Natural killer cell (primary cell): ENCODE results near the gene MMP15. TPM values are rescaled to one million over a fixed set of nuclear protein-coding genes. Genes with fewer than 3 reads are reported as not detected.

ENCODE experiments used
- ATAC-seq, 3 donors: fragments of 150-1000 bp in 2 of 3; fragments of 200-7000 bp in 1 of 3; cut with Tn5 transposase; 1 replicate in 1 of 3; 2 replicates in 2 of 3; pipeline ENCODE4 v1.10.0; 2021; ENCODE audit warnings: mild to moderate bottlenecking in 2 of 3, moderate library complexity in 2 of 3
- DNase-seq, 2 donors: peaks; one replicate each; pipeline versions ENCODE4 v3.0.0 to v3.0.0-alpha.2; 2013 to 2021; ENCODE audit warnings: mixed read lengths in 1 of 2
- H3K27ac ChIP-seq: one replicate; pipeline ENCODE4 v1.5.1; 2013; ENCODE audit warnings: mild to moderate bottlenecking, low read length
- H3K27me3 ChIP-seq: one replicate; pipeline ENCODE4 v1.6.1; 2013; ENCODE audit warnings: low read length; ENCODE audit not compliant: control insufficient read depth, insufficient read depth
- H3K36me3 ChIP-seq: one replicate; pipeline ENCODE4 v1.6.1; 2013; ENCODE audit warnings: low read length; ENCODE audit not compliant: control insufficient read depth, insufficient read depth
- H3K4me1 ChIP-seq: one replicate; pipeline ENCODE4 v1.6.1; 2013; ENCODE audit warnings: low read length; ENCODE audit not compliant: control insufficient read depth, insufficient read depth
- H3K4me3 ChIP-seq: one replicate; pipeline ENCODE4 v1.5.1; 2013; ENCODE audit warnings: low read length
- H3K9me3 ChIP-seq: one replicate; pipeline ENCODE4 v1.6.1; 2013; ENCODE audit warnings: low read length; ENCODE audit not compliant: control insufficient read depth, insufficient read depth
- H3K27ac Mint-ChIP-seq, 2 donors: one replicate each; pipeline ENCODE4 v1.8.0; 2022; ENCODE audit warnings: mild to moderate bottlenecking in 2 of 2, mixed read lengths in 2 of 2, moderate library complexity in 1 of 2
- H3K27me3 Mint-ChIP-seq, 2 donors: one replicate each; pipeline ENCODE4 v1.8.0; 2022; ENCODE audit warnings: low read depth in 2 of 2, mixed read lengths in 2 of 2
- H3K36me3 Mint-ChIP-seq: one replicate; pipeline ENCODE4 v1.8.0; 2022; ENCODE audit warnings: mixed read lengths
- H3K4me1 Mint-ChIP-seq, 2 donors: one replicate each; pipeline ENCODE4 v1.8.0; 2022; ENCODE audit warnings: mixed read lengths in 2 of 2
- H3K4me3 Mint-ChIP-seq: one replicate; pipeline ENCODE4 v1.8.0; 2022; ENCODE audit warnings: mild to moderate bottlenecking, moderate library complexity, mixed read lengths
- H3K9me3 Mint-ChIP-seq, 2 donors: one replicate each; pipeline ENCODE4 v1.8.0; 2022; ENCODE audit warnings: mixed read lengths in 2 of 2
- WGBS: methylation state at CpG from one replicate; pipeline ENCODE4 v1.1.7; 2013; ENCODE audit warnings: missing lambda C conversion rate; ENCODE audit not compliant: insufficient coverage; 5-methylcytosine and 5-hydroxymethylcytosine counted together
- intact Hi-C: fragments of 100-400 bp; cut with micrococcal nuclease; formaldehyde crosslinking; loops from one replicate; pipeline ENCODE4 v1.14.2; 2022
- total RNA-seq, 4 donors: library from RNA; stranded (reverse); fragments of 120-200 nt in 1 of 4; gene quantifications; one replicate each; pipeline versions ENCODE4 v1.2.3 to v1.2.4, GENCODE V29; 2013 to 2022
- TF ChIP-seq, protein P1 (sequence below): fragments of 200-600 bp; IDR thresholded peaks from one replicate; pipeline ENCODE4 v1.8.0; 2022; ENCODE audit warnings: antibody characterized with exemption

MMP15 gene
- total RNA-seq, 3 donors from 2014 or later (not counting 1 experiment from before 2014, with no cell fraction given) = 0.23 to 0.27 (median 0.24) TPM

GRCh38 chr16:58045096-58045495 is 19.5 kb downstream of the MMP15 start:
- DNase-seq = no peak
- WGBS = 90% methylated on average over 31 of the region's 31 CpGs

DNA sequence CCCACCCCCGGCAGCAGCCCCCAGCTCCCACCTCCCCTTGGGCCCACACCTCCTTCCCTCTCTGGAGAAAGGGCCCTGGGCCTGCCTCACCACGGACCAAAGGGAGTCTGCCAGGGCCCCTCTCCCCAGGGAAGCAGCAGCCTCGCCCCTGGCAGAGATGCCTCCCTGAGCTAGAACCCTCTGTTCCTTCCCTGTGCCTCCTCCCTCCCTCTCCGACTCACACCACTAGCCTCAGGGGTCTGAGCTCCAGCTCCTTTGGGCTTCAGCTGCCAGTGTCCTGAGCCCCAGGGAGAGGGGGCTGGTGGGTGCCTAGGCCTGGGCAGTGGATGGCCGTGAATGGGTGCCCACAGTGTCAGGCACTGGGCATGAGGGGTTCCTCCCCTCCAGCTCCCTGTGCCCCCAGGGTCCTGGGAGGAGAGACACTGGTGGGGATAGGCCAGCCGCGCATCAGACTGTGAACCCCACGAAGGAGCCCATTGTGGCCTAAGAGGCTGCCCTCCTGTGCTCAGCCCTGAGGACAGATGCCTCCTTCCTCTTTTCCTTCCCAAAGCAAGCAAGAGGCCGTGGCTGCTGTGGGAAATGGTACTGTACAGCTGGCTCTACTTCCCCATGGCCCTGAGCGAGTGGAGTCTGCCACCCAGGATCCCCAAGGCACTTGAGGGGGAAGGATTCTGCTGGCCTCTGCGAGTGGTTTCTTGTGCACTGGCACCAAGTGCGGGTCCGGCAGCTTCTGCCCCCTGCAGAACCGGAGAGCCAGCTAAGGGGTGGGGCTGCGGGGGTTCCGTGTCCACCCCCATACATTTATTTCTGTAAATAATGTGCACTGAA is 20.7 kb downstream of the MMP15 start:
- 82% methylated on average over 14 of the region's 16 CpGs for WGBS
- no peak overlapping the region for H3K27ac Mint-ChIP-seq
- intact Hi-C loops = no loop called here

More at GRCh38 chr16:58045096-58045495, 19.5 kb downstream of the MMP15 start:
- Mint-ChIP-seq H3K27ac (no peak overlapping the region), H3K27me3 (peaks cover 0 to 1% of the 10 kb centered on the region in 2 donors), H3K4me3 (no peak overlapping the region), H3K4me1 (no peaks in the 10 kb centered on the region), H3K36me3 (no peaks in the 10 kb centered on the region), H3K9me3 (no peaks in the 10 kb centered on the region)
- ATAC-seq = no peak
- Histone ChIP-seq H3K9me3 (no peaks in the 10 kb centered on the region), H3K36me3 (no peaks in the 10 kb centered on the region), H3K4me3 (no peak overlapping the region), H3K27ac (no peak overlapping the region), H3K4me1 (no peaks in the 10 kb centered on the region), H3K27me3 (no peaks in the 10 kb centered on the region)
- TF ChIP-seq, protein P1, sequence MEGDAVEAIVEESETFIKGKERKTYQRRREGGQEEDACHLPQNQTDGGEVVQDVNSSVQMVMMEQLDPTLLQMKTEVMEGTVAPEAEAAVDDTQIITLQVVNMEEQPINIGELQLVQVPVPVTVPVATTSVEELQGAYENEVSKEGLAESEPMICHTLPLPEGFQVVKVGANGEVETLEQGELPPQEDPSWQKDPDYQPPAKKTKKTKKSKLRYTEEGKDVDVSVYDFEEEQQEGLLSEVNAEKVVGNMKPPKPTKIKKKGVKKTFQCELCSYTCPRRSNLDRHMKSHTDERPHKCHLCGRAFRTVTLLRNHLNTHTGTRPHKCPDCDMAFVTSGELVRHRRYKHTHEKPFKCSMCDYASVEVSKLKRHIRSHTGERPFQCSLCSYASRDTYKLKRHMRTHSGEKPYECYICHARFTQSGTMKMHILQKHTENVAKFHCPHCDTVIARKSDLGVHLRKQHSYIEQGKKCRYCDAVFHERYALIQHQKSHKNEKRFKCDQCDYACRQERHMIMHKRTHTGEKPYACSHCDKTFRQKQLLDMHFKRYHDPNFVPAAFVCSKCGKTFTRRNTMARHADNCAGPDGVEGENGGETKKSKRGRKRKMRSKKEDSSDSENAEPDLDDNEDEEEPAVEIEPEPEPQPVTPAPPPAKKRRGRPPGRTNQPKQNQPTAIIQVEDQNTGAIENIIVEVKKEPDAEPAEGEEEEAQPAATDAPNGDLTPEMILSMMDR = no peak
- intact Hi-C loops = no loop called here

GRCh38 chr16:58046936-58047335 is 21.4 kb downstream of the MMP15 start:
- Mint-ChIP-seq H3K4me3 (no peak overlapping the region), H3K36me3 (no peaks in the 10 kb centered on the region), H3K27me3 (peaks cover 0 to 3% of the 10 kb centered on the region in 2 donors), H3K4me1 (no peaks in the 10 kb centered on the region), H3K9me3 (no peaks in the 10 kb centered on the region), H3K27ac (no peak overlapping the region)
- TF ChIP-seq, protein P1 = no peak
- H3K27ac ChIP-seq = no peak overlapping the region
- no peak overlapping the region for H3K4me3 ChIP-seq
- no peaks in the 10 kb centered on the region for H3K27me3 ChIP-seq
- no peaks in the 10 kb centered on the region for H3K36me3 ChIP-seq
- DNase-seq (no peak), ATAC-seq (no peak)
- H3K4me1 ChIP-seq = no peaks in the 10 kb centered on the region
- 83% methylated on average over 6 of the region's 6 CpGs for WGBS
- intact Hi-C loops = no loop called here
- H3K9me3 ChIP-seq = no peaks in the 10 kb centered on the region

More for the DNA sequence above, 20.7 kb downstream of the MMP15 start:
- ATAC-seq = no peak
- H3K4me1 Mint-ChIP-seq = no peaks in the 10 kb centered on the region
- Histone ChIP-seq H3K27me3 (no peaks in the 10 kb centered on the region), H3K4me3 (no peak overlapping the region), H3K27ac (no peak overlapping the region), H3K4me1 (no peaks in the 10 kb centered on the region), H3K36me3 (no peaks in the 10 kb centered on the region), H3K9me3 (no peaks in the 10 kb centered on the region)
- DNase-seq = no peak
- H3K27me3 Mint-ChIP-seq = peaks cover 0 to 3% of the 10 kb centered on the region in 2 donors
- TF ChIP-seq, protein P1 = no peak
- H3K36me3 Mint-ChIP-seq = no peaks in the 10 kb centered on the region
- H3K4me3 Mint-ChIP-seq = no peak overlapping the region
- no peaks in the 10 kb centered on the region for H3K9me3 Mint-ChIP-seq
